D341Med (cell line): Measurements from ENCODE around the gene BMPER.

Source experiments
- DNase-seq: peaks from one replicate; pipeline ENCODE4 v3.0.0; 2012; ENCODE audit warnings: low spot score

Gene BMPER

GRCh38 chr7:33888166-33888565 lies 17.2 kb upstream of the BMPER start:
- DNase-seq: no peak

- DNase-seq: no peak
Observed at GRCh38 chr7:33892945-33893344, 12.4 kb upstream of the BMPER start.

GRCh38 chr7:33893377-33893776 lies 12.0 kb upstream of the BMPER start:
- DNase-seq: no peak

GRCh38 chr7:33895025-33895804 lies 10.1 kb upstream of the BMPER start:
- DNase-seq: peak; percentile 90

GRCh38 chr7:33900501-33900900 lies 4.8 kb upstream of the BMPER start:
- no peak for DNase-seq

GRCh38 chr7:33901199-33901598 lies 4.1 kb upstream of the BMPER start:
- no peak for DNase-seq

- DNase-seq: no peak
Observed at GRCh38 chr7:33901847-33902246, 3.5 kb upstream of the BMPER start.

GRCh38 chr7:33902746-33903145 lies 2.6 kb upstream of the BMPER start:
- DNase-seq: no peak

GRCh38 chr7:33903791-33904680 lies 1.3 kb upstream of the BMPER start:
- peak; percentile 69 for DNase-seq

- peak; percentile 82 for DNase-seq
Observed at GRCh38 chr7:33904681-33905388, 504 bp upstream of the BMPER start.

GRCh38 chr7:33906697-33907096 lies 1.4 kb downstream of the BMPER start:
- DNase-seq: no peak

GRCh38 chr7:33907625-33908024 lies 2.3 kb downstream of the BMPER start:
- DNase-seq: no peak

GRCh38 chr7:33909318-33909717 lies 4.0 kb downstream of the BMPER start:
- DNase-seq: no peak

GRCh38 chr7:33909755-33910154 lies 4.4 kb downstream of the BMPER start:
- DNase-seq: no peak

GRCh38 chr7:33910756-33911155 lies 5.4 kb downstream of the BMPER start:
- no peak for DNase-seq

- no peak for DNase-seq
Observed at GRCh38 chr7:33916357-33917081, 11.2 kb downstream of the BMPER start.

GRCh38 chr7:33917661-33918060 lies 12.3 kb downstream of the BMPER start:
- no peak for DNase-seq

- DNase-seq: no peak
Observed at GRCh38 chr7:33918438-33919143, 13.3 kb downstream of the BMPER start.

GRCh38 chr7:33919449-33919848 lies 14.1 kb downstream of the BMPER start:
- DNase-seq: no peak

- DNase-seq: no peak
Observed at GRCh38 chr7:33921216-33921938, 16.0 kb downstream of the BMPER start.

- DNase-seq: no peak
Observed at GRCh38 chr7:33922820-33923219, 17.5 kb downstream of the BMPER start.
